ENCODE results near the gene NACC1.

Gene NACC1

GRCh38 chr19:13079542-13079986 lies 38.5 kb upstream of the NACC1 start:
- Mint-ChIP-seq H3K4me1 (ENCODE audit: low read depth) (no peaks in the 10 kb centered on the region), H3K27ac (no peak overlapping the region), H3K36me3 (ENCODE audit: low read depth) (no peaks in the 10 kb centered on the region), H3K4me3 (no peak overlapping the region), H3K9me3 (no peaks in the 10 kb centered on the region), H3K27me3 (ENCODE audit: low read depth) (no peaks in the 10 kb centered on the region)
- no peak for DNase-seq (ENCODE audit: low spot score)

GRCh38 chr19:13082192-13083007 lies 35.7 kb upstream of the NACC1 start:
- no peak for DNase-seq (ENCODE audit: low spot score)
- no peaks in the 10 kb centered on the region for H3K36me3 Mint-ChIP-seq (ENCODE audit: low read depth)
- no peaks in the 10 kb centered on the region for H3K4me1 Mint-ChIP-seq (ENCODE audit: low read depth)
- no peak overlapping the region for H3K4me3 Mint-ChIP-seq
- peaks cover 6% of the 10 kb centered on the region for H3K27me3 Mint-ChIP-seq (ENCODE audit: low read depth)
- H3K9me3 Mint-ChIP-seq = no peaks in the 10 kb centered on the region
- H3K27ac Mint-ChIP-seq = no peak overlapping the region

GRCh38 chr19:13083008-13083404 lies 35.1 kb upstream of the NACC1 start:
- Mint-ChIP-seq H3K27me3 (ENCODE audit: low read depth) (peaks cover 6% of the 10 kb centered on the region), H3K9me3 (no peaks in the 10 kb centered on the region), H3K4me1 (ENCODE audit: low read depth) (no peaks in the 10 kb centered on the region), H3K4me3 (no peak overlapping the region), H3K36me3 (ENCODE audit: low read depth) (no peaks in the 10 kb centered on the region), H3K27ac (no peak overlapping the region)
- no peak for DNase-seq (ENCODE audit: low spot score)

- Mint-ChIP-seq H3K27ac (no peak overlapping the region), H3K4me3 (no peak overlapping the region), H3K27me3 (ENCODE audit: low read depth) (peaks cover 6% of the 10 kb centered on the region), H3K9me3 (no peaks in the 10 kb centered on the region), H3K36me3 (ENCODE audit: low read depth) (no peaks in the 10 kb centered on the region), H3K4me1 (ENCODE audit: low read depth) (no peaks in the 10 kb centered on the region)
- DNase-seq (ENCODE audit: low spot score) = no peak
Observed at GRCh38 chr19:13083627-13084026, 34.4 kb upstream of the NACC1 start.

GRCh38 chr19:13085666-13086065 lies 32.4 kb upstream of the NACC1 start:
- H3K4me1 Mint-ChIP-seq (ENCODE audit: low read depth) = no peaks in the 10 kb centered on the region
- H3K27me3 Mint-ChIP-seq (ENCODE audit: low read depth) = peaks cover 6% of the 10 kb centered on the region
- no peak for DNase-seq (ENCODE audit: low spot score)
- H3K9me3 Mint-ChIP-seq = no peaks in the 10 kb centered on the region
- H3K4me3 Mint-ChIP-seq = no peak overlapping the region
- no peak overlapping the region for H3K27ac Mint-ChIP-seq
- no peaks in the 10 kb centered on the region for H3K36me3 Mint-ChIP-seq (ENCODE audit: low read depth)

GRCh38 chr19:13086341-13086740 lies 31.7 kb upstream of the NACC1 start:
- no peaks in the 10 kb centered on the region for H3K36me3 Mint-ChIP-seq (ENCODE audit: low read depth)
- no peaks in the 10 kb centered on the region for H3K9me3 Mint-ChIP-seq
- DNase-seq (ENCODE audit: low spot score) = no peak
- peaks cover 6% of the 10 kb centered on the region for H3K27me3 Mint-ChIP-seq (ENCODE audit: low read depth)
- no peaks in the 10 kb centered on the region for H3K4me1 Mint-ChIP-seq (ENCODE audit: low read depth)
- no peak overlapping the region for H3K4me3 Mint-ChIP-seq
- no peak overlapping the region for H3K27ac Mint-ChIP-seq

- H3K27me3 Mint-ChIP-seq (ENCODE audit: low read depth) = peaks cover 6% of the 10 kb centered on the region
- DNase-seq (ENCODE audit: low spot score) = no peak
- no peaks in the 10 kb centered on the region for H3K9me3 Mint-ChIP-seq
- no peaks in the 10 kb centered on the region for H3K4me1 Mint-ChIP-seq (ENCODE audit: low read depth)
- no peaks in the 10 kb centered on the region for H3K36me3 Mint-ChIP-seq (ENCODE audit: low read depth)
- no peak overlapping the region for H3K4me3 Mint-ChIP-seq
- no peak overlapping the region for H3K27ac Mint-ChIP-seq
Observed at GRCh38 chr19:13087295-13087694, 30.8 kb upstream of the NACC1 start.

- H3K27me3 Mint-ChIP-seq (ENCODE audit: low read depth) = peaks cover 6% of the 10 kb centered on the region
- DNase-seq (ENCODE audit: low spot score) = no peak
- H3K27ac Mint-ChIP-seq = no peak overlapping the region
- no peaks in the 10 kb centered on the region for H3K36me3 Mint-ChIP-seq (ENCODE audit: low read depth)
- H3K9me3 Mint-ChIP-seq = no peaks in the 10 kb centered on the region
- H3K4me3 Mint-ChIP-seq = no peak overlapping the region
- H3K4me1 Mint-ChIP-seq (ENCODE audit: low read depth) = no peaks in the 10 kb centered on the region
Observed at GRCh38 chr19:13087795-13088537, 30.1 kb upstream of the NACC1 start.

GRCh38 chr19:13089139-13089856 lies 28.8 kb upstream of the NACC1 start:
- no peak for DNase-seq (ENCODE audit: low spot score)

GRCh38 chr19:13089857-13090507 lies 28.1 kb upstream of the NACC1 start:
- no peaks in the 10 kb centered on the region for H3K36me3 Mint-ChIP-seq (ENCODE audit: low read depth)
- DNase-seq (ENCODE audit: low spot score) = no peak
- H3K4me3 Mint-ChIP-seq = no peak overlapping the region
- H3K27ac Mint-ChIP-seq = no peak overlapping the region
- peaks cover 10% of the 10 kb centered on the region for H3K4me1 Mint-ChIP-seq (ENCODE audit: low read depth)
- peaks cover 15% of the 10 kb centered on the region for H3K27me3 Mint-ChIP-seq (ENCODE audit: low read depth)
- no peaks in the 10 kb centered on the region for H3K9me3 Mint-ChIP-seq

More at GRCh38 chr19:13089139-13089856, 28.8 kb upstream of the NACC1 start:
- peaks cover 4% of the 10 kb centered on the region for H3K4me1 Mint-ChIP-seq (ENCODE audit: low read depth)
- H3K9me3 Mint-ChIP-seq = no peaks in the 10 kb centered on the region
- no peak overlapping the region for H3K27ac Mint-ChIP-seq
- H3K27me3 Mint-ChIP-seq (ENCODE audit: low read depth) = peaks cover 11% of the 10 kb centered on the region
- no peak overlapping the region for H3K4me3 Mint-ChIP-seq
- no peaks in the 10 kb centered on the region for H3K36me3 Mint-ChIP-seq (ENCODE audit: low read depth)

GRCh38 chr19:13090511-13091231 lies 27.4 kb upstream of the NACC1 start:
- Mint-ChIP-seq H3K4me3 (no peak overlapping the region), H3K27ac (no peak overlapping the region), H3K27me3 (ENCODE audit: low read depth) (peaks cover 15% of the 10 kb centered on the region), H3K4me1 (ENCODE audit: low read depth) (peaks cover 10% of the 10 kb centered on the region), H3K36me3 (ENCODE audit: low read depth) (no peaks in the 10 kb centered on the region), H3K9me3 (no peaks in the 10 kb centered on the region)
- no peak for DNase-seq (ENCODE audit: low spot score)

- no peaks in the 10 kb centered on the region for H3K36me3 Mint-ChIP-seq (ENCODE audit: low read depth)
- H3K27ac Mint-ChIP-seq = no peak overlapping the region
- H3K4me1 Mint-ChIP-seq (ENCODE audit: low read depth) = peaks cover 15% of the 10 kb centered on the region
- H3K4me3 Mint-ChIP-seq = no peak overlapping the region
- peaks cover 15% of the 10 kb centered on the region for H3K27me3 Mint-ChIP-seq (ENCODE audit: low read depth)
- H3K9me3 Mint-ChIP-seq = no peaks in the 10 kb centered on the region
- DNase-seq (ENCODE audit: low spot score) = no peak
Observed at GRCh38 chr19:13091400-13092157, 26.5 kb upstream of the NACC1 start.

GRCh38 chr19:13092158-13092543 lies 25.9 kb upstream of the NACC1 start:
- peaks cover 20% of the 10 kb centered on the region for H3K27me3 Mint-ChIP-seq (ENCODE audit: low read depth)
- H3K4me1 Mint-ChIP-seq (ENCODE audit: low read depth) = peaks cover 18% of the 10 kb centered on the region
- H3K36me3 Mint-ChIP-seq (ENCODE audit: low read depth) = peaks cover 2% of the 10 kb centered on the region
- H3K4me3 Mint-ChIP-seq = no peak overlapping the region
- DNase-seq (ENCODE audit: low spot score) = no peak
- H3K9me3 Mint-ChIP-seq = no peaks in the 10 kb centered on the region
- no peak overlapping the region for H3K27ac Mint-ChIP-seq

Measured in T-helper 2 cell treated with Interferon-gamma antibody and Interleukin-4, amounts not matched to agents 5 μg/mL and 100 μg/mL, for 36 hours (primary cell).